Rectal smooth muscle tissue (tissue), 1 donor: ENCODE results near the gene SLC25A27.

Source experiments
- H3K27ac ChIP-seq: one replicate; pipeline ENCODE4 v1.7.0; 2013; ENCODE audit warnings: low read depth, low read length, inconsistent platforms
- H3K27me3 ChIP-seq: one replicate; pipeline ENCODE4 v1.7.0; 2013; ENCODE audit warnings: low read length; ENCODE audit not compliant: control insufficient read depth, insufficient read depth
- H3K36me3 ChIP-seq: one replicate; pipeline ENCODE4 v1.7.0; 2013; ENCODE audit warnings: low read length; ENCODE audit not compliant: control insufficient read depth, insufficient read depth
- H3K4me1 ChIP-seq: one replicate; pipeline ENCODE4 v1.7.0; 2013; ENCODE audit warnings: low read length; ENCODE audit not compliant: control insufficient read depth, insufficient read depth
- H3K4me3 ChIP-seq: one replicate; pipeline ENCODE4 v1.7.0; 2013; ENCODE audit warnings: low read length
- H3K9ac ChIP-seq: one replicate; pipeline ENCODE4 v1.7.0; 2013; ENCODE audit warnings: low read length

SLC25A27 gene

GRCh38 chr6:46652603-46653438 is at the start of gene SLC25A27, which contains the start of gene CYP39A1:
TSS of gene SLC25A27 (plus strand) at chr6:46652975. CDS start at chr6:46653193, 218 bp downstream.
TSS of gene CYP39A1 (minus strand) at chr6:46652818. CDS start at chr6:46652582, 236 bp downstream.
- Histone ChIP-seq H3K27ac (peak within 1 kb of the TSS; percentile 85), H3K4me1 (peaks cover 2% of the 10 kb centered on the region), H3K4me3 (peak within 1 kb of the TSS; percentile 98), H3K9ac (peak within 1 kb of the TSS; percentile 57), H3K27me3 (no peaks in the 10 kb centered on the region), H3K36me3 (no peaks in the 10 kb centered on the region)

- Histone ChIP-seq H3K36me3 (no peaks in the 10 kb centered on the region), H3K9ac (no peak overlapping the region), H3K4me3 (no peak overlapping the region), H3K4me1 (no peaks in the 10 kb centered on the region), H3K27me3 (no peaks in the 10 kb centered on the region), H3K27ac (no peak overlapping the region)
Measured at GRCh38 chr6:46605091-46605797, 47.5 kb upstream of the SLC25A27 start.

GRCh38 chr6:46606338-46606737 is 46.4 kb upstream of the SLC25A27 start:
- Histone ChIP-seq H3K4me3 (no peak overlapping the region), H3K4me1 (no peaks in the 10 kb centered on the region)

GRCh38 chr6:46610862-46611553 is 41.8 kb upstream of the SLC25A27 start:
- H3K4me3 ChIP-seq, result no peak overlapping the region
- H3K27ac ChIP-seq, result no peak overlapping the region
- H3K9ac ChIP-seq, result no peak overlapping the region
- no peaks in the 10 kb centered on the region for H3K27me3 ChIP-seq
- H3K36me3 ChIP-seq, result no peaks in the 10 kb centered on the region
- no peaks in the 10 kb centered on the region for H3K4me1 ChIP-seq

More at GRCh38 chr6:46606338-46606737, 46.4 kb upstream of the SLC25A27 start:
- H3K27ac ChIP-seq, result no peak overlapping the region
- no peaks in the 10 kb centered on the region for H3K27me3 ChIP-seq
- no peak overlapping the region for H3K9ac ChIP-seq
- no peaks in the 10 kb centered on the region for H3K36me3 ChIP-seq

GRCh38 chr6:46612645-46613044 is 40.1 kb upstream of the SLC25A27 start:
- Histone ChIP-seq H3K27ac (no peak overlapping the region), H3K27me3 (no peaks in the 10 kb centered on the region), H3K4me1 (no peaks in the 10 kb centered on the region), H3K9ac (no peak overlapping the region), H3K36me3 (no peaks in the 10 kb centered on the region), H3K4me3 (no peak overlapping the region)

GRCh38 chr6:46618726-46619125 is 34.0 kb upstream of the SLC25A27 start:
- H3K4me1 ChIP-seq, result no peaks in the 10 kb centered on the region
- no peak overlapping the region for H3K4me3 ChIP-seq
- H3K9ac ChIP-seq, result no peak overlapping the region
- no peaks in the 10 kb centered on the region for H3K27me3 ChIP-seq
- no peaks in the 10 kb centered on the region for H3K36me3 ChIP-seq
- no peak overlapping the region for H3K27ac ChIP-seq

- Histone ChIP-seq H3K4me3 (no peak overlapping the region), H3K36me3 (no peaks in the 10 kb centered on the region), H3K9ac (no peak overlapping the region), H3K27ac (no peak overlapping the region), H3K4me1 (no peaks in the 10 kb centered on the region), H3K27me3 (no peaks in the 10 kb centered on the region)
Measured at GRCh38 chr6:46626228-46626909, 26.4 kb upstream of the SLC25A27 start.

- H3K4me1 ChIP-seq, result no peaks in the 10 kb centered on the region
- H3K36me3 ChIP-seq, result no peaks in the 10 kb centered on the region
- no peak overlapping the region for H3K9ac ChIP-seq
- H3K27ac ChIP-seq, result no peak overlapping the region
- H3K4me3 ChIP-seq, result no peak overlapping the region
- no peaks in the 10 kb centered on the region for H3K27me3 ChIP-seq
Measured at GRCh38 chr6:46626976-46627375, 25.8 kb upstream of the SLC25A27 start.

GRCh38 chr6:46628498-46628897 is 24.3 kb upstream of the SLC25A27 start:
- no peak overlapping the region for H3K4me3 ChIP-seq
- H3K4me1 ChIP-seq, result no peaks in the 10 kb centered on the region
- no peaks in the 10 kb centered on the region for H3K27me3 ChIP-seq
- H3K27ac ChIP-seq, result no peak overlapping the region
- H3K9ac ChIP-seq, result no peak overlapping the region
- H3K36me3 ChIP-seq, result no peaks in the 10 kb centered on the region

- Histone ChIP-seq H3K27me3 (no peaks in the 10 kb centered on the region), H3K4me1 (no peaks in the 10 kb centered on the region), H3K27ac (no peak overlapping the region), H3K9ac (no peak overlapping the region), H3K4me3 (no peak overlapping the region), H3K36me3 (no peaks in the 10 kb centered on the region)
Measured at GRCh38 chr6:46628976-46629375, 23.8 kb upstream of the SLC25A27 start.

GRCh38 chr6:46629691-46630090 is 23.1 kb upstream of the SLC25A27 start:
- no peaks in the 10 kb centered on the region for H3K27me3 ChIP-seq
- no peaks in the 10 kb centered on the region for H3K36me3 ChIP-seq
- H3K27ac ChIP-seq, result no peak overlapping the region
- H3K4me3 ChIP-seq, result no peak overlapping the region
- H3K9ac ChIP-seq, result no peak overlapping the region
- no peaks in the 10 kb centered on the region for H3K4me1 ChIP-seq

- H3K4me3 ChIP-seq, result no peak overlapping the region
- no peak overlapping the region for H3K27ac ChIP-seq
- no peak overlapping the region for H3K9ac ChIP-seq
- no peaks in the 10 kb centered on the region for H3K27me3 ChIP-seq
- H3K36me3 ChIP-seq, result no peaks in the 10 kb centered on the region
- no peaks in the 10 kb centered on the region for H3K4me1 ChIP-seq
Measured at GRCh38 chr6:46632053-46632452, 20.7 kb upstream of the SLC25A27 start.
